ENCODE results near the gene PLA2G2F.
A peak's percentile ranks its signal among the peaks of the same experiment; 100 is the strongest.

Gene PLA2G2F

DNA sequence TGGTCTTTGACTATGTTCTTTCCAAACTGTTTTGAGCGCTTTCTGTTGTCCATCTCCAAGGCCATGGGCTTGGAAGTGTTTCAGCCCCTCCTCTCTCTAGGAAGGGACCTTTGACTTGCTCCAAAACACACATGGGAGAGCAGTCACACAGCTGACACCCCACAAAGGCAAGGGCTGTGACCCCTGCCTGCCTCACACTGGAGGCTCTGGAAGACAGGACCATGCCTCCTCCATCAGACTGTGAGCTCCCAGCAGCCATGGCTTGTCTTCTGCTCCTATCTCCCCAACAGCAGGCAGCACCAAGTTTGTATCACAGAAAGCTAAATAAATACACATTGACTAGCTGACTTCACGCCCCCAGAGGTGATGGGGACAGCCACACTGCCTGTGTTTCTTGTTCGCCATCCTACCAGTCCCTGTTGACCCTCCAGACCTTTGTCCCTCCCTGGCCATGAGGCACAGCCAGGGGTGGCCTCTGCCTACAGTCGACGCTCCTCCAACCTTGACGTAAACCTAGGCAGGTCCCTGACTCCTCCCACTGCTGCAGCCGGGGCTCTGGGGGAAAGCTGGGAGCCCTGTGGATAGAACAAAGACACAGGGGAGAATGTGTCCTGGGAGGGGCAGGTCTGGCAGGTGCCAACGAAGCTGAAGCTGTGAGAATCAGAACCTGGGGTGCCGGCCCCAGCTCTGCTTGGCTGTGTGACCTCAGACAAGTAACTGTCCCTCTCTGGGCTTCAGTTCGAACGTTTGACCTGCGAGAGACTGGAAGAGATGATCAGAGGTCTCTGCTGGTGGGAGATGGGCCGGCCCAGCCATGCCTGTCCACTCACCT, 4.8 kb downstream of the PLA2G2F start:
- no peak for DNase-seq

GRCh38 chr1:20147846-20148570, 8.9 kb downstream of the PLA2G2F start:
- DNase-seq = no peak

DNA sequence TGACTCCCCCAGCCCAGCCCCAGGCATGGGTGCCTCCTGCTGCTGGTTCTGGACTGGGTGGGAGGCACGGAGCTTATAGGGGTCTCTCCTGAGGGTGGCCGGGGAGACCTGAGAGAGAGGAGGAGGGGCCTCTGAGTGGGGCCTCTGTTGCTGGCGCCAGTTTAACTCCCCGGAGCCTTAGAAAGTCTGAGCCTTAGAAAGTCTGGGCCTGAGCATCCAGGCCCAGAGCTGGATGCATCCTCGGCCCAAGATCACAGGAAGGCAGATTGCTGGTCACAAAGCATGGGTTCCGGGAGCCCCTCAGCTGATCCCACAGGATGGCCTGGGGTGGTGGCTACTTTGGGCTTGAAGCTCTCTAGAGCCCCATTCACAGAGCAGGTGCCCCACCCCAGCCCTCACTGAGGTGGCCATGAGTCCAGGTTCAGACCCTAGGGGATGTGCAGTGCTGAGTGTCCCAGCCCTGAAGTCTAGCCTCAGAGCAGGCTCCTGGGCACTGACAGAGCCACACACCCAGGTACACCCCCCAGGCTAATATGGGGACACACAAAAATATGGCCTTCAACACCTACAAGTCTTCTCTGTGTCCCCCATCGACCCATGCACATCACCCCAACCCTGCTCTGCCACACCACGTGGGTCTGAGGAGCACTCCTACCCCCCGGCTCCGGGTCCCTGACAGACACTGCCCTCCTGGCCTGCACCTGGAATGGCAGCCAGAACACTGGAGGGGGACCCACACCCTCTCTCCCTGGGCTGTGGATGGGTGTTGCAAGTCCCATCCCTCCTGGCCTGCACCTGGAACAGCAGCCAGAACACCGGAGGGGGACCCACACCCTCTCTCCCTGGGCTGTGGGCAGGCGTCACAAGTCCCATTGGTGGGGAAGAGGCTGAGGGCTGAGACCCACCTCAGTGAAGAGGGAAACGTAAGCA, 9.7 kb downstream of the PLA2G2F start:
- DNase-seq = no peak

- DNase-seq = no peak
These were observed 10.6 kb downstream of the PLA2G2F start for GRCh38 chr1:20149601-20150325.

DNA sequence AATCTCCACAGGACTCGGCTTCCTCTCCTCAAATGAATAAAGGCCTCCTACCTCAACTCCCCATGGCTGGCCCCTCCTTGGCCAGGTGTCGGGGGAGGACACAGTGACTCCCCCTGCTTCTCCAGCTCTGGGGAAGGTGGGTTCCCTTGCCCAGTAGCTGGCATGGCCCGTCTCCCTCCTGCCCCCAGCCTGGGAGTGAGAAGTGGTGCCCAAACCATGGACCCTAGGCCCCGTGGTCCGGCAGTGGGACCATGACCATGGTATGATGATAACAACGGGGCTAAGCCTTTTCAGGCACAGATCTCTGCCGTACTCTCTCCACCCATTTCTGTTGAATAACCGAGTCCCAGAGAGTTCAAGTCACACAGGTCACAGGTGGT, 11.2 kb downstream of the PLA2G2F start:
- DNase-seq = no peak

DNA sequence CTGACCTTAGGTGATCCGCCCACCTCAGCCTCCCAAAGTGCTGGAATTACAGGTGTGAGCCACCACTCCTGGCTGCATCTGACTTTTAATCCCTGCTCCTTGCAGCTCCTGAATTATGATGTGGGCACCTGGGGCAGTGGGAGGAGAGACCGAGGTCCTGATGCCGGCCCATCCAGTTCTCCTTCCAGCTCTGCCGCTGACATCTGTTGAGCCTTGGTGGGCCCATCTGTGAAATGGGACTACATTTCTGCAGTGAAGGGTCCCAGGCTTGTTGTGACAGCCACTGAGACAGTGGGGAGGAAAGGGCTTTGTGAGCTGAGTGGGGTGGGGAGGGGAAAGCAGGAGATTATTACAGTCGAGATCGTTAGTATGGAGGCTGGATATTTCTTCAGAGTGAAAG, 11.8 kb downstream of the PLA2G2F start:
- DNase-seq = no peak

GRCh38 chr1:20151906-20152598, 12.9 kb downstream of the PLA2G2F start:
- peak; percentile 83 for DNase-seq

GRCh38 chr1:20152599-20152930, 13.4 kb downstream of the PLA2G2F start:
- DNase-seq = no peak

DNA sequence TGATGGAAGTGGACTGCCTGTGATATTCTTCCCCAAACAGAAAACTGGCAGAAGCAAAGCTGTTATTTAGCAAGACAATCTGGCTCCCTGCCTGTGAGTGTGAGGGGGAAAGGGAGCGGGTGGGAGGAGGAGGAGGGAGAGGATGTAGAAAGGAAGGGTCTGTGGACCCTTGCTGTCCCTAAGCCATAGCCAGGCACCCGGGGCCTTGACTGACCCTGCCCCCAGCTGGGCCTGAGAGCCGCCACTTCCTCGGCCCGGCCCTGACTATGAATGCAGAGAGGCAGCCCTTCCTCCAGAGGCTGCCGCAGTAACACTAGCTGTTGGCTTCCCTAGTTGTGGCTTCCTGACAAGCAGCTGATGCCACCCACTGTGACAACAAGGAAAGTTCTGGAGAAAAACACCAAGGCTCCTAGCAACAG, 13.9 kb downstream of the PLA2G2F start:
- DNase-seq = no peak

DNA sequence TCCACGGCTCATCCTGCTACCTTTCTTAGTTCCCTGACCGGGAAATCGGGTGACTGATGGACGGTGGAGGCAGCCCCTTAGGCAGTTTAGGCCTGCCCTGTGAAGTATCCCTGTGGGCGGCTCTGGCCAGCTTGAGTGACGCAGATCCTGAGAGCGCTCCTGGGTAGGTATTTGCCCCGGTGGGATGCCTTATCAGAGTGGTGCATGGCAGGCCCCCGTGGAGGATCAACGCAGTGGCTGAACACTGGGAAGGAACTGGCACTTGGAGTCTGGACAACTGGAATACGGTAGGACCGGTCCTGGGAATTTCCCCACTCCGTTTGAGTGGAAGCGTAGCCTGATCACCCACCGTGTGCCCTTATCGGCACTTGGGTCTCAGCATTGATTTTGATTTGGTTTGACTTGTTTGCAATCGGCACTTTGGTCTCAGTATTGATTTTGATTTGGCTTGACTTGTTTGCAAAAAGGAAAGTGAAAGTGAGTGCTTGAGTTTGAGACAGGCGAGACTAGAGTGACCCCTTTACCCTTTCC, 15.2 kb downstream of the PLA2G2F start:
- DNase-seq = no peak

- peak; percentile 16 for DNase-seq
These were observed 19.4 kb downstream of the PLA2G2F start for GRCh38 chr1:20158358-20159070.

DNA sequence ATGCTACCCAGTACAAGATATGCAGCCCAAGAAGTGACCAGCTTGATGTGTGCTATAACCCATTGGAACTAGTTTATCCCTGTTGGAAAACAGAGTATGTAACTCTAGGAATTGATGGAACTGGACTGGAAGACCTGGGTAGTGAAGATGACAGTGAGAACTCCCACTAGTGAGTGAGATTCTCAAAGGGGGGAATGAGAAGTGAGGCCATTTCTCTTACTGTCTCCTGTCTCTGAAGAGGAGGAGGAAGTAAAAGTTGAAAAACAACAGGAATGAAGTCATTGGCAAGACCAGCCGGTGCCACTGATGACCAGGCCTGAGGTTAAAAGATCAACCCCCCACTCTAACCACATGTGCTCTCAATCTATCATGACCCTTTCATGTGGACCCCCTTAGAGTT, 20.9 kb downstream of the PLA2G2F start:
- no peak for DNase-seq

DNA sequence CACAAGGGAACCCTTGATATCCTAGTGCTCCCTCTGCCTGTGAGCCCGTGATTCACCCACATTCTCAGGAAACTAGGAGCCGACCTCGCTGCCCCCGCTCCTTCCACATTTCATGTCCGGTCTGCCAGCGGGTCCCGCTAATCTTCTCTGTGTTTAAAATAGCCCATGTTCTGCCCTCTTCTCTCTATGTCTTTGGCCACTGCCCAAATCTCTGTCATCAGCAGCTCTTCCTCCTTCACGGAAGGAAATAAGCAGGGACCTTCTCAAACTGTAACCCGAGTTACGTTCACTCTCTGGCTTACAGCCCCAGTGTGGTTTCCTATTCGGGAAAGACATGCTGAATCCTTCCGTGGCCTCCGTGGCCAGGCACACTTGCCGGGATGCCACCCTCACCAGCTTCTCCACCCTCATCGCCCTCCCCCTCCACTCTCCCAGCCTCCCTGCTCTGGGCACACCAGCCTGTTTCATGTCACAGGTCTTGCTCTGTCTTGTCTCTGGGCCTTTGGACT, 25.6 kb downstream of the PLA2G2F start:
- DNase-seq = no peak

- DNase-seq = peak; percentile 35
These were observed 26.4 kb downstream of the PLA2G2F start for GRCh38 chr1:20165522-20165951.

GRCh38 chr1:20166051-20166450, 26.9 kb downstream of the PLA2G2F start:
- no peak for DNase-seq

DNA sequence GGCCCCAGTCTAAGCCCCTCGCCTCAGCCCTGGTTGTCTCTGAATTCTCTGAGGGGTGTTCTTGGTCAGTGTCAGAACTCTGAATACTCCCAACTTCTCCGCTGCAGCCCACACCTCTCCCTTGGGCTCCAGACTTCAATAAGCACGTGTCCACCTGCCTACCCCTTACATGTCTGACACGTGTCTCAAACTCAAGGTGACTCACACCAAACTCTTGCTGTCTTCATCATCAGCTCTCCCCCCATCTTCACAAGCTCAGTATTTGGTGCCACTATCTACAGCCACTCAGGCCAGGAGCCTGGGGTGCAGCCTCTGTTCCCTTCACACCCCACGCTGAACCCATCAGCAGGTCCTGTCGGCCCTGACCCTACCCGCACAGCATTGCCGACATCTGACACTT, 28.0 kb downstream of the PLA2G2F start:
- DNase-seq = no peak

DNA sequence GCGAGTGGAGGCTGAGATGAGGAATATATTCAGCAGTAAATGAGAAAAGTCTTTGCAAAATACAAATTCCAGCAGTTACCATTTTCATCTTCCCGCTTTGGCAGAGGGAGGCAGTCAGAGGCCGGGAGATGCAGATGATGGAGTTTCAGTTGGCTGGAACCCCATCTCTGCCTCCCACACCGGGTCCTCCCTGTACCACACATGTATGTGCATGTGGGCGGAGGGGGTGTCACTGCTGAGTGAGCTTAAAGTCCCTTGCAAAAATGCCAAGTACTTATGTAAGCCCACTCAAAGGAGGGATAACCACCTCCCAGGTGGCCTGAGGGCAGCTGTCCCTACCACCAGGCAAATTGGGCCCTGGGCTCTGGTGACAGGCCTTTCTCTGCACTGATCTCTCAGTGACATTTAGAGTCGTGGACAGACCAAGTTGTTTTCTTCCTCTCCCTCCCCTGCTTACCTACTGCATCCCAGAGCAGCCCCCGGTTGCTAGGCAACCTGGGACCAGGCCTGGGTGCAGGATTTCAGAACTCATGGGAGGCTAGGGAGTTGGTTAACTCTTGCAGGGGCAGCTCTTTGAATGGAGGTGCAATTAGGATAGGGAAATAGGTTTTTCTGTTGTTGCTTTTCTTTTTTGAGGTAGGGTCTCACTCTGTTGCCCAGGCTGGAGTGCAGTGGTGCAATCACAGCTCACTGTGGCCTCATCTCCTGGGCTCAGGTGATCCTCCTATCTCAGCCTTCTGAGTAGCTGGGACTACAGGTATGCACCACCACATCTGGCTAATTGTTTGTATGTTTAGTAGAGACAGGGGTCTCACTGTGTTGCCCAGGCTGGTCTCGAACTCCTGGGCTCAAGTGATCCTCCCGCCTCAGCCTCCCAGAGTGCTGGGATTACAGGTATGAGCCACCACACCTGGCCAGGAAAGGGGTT, 29.7 kb downstream of the PLA2G2F start:
- no peak for DNase-seq

- no peak for DNase-seq
These were observed 30.8 kb downstream of the PLA2G2F start for GRCh38 chr1:20169932-20170331.

DNA sequence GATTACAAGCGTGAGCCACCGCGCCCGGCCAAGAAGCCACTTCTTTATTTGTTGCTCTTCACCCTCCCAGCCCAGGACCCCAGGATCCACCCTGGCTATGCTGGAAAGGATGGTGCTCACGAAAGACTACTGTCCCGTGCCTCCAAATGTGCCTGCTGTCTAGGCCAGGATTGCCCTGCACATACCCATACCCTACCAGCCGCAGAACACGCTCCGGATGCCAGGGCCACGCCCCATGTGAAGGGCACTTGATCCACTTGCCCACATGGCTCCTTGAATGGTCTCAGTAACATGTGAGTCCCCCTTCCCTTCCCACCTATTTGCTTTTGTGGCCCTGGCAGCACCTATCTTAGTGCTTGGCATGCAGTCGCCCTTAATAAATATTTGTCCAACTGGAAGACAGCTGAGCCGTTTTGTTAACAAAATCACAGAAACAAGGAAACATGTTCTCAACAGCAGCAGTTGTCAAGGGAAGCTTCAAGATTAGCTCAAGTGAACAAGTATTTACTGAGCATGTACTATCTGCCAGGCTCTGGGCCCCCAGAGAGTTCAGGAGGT, 33.0 kb downstream of the PLA2G2F start:
- no peak for DNase-seq
